Measurements from ENCODE around the gene DNAH1. TPM values are rescaled to one million over a fixed set of nuclear protein-coding genes. Genes with fewer than 3 reads are reported as not detected.

Gene DNAH1
- total and polyA plus RNA-seq, 4 donors, result 0.88 to 24.1 (median 10.8) TPM

DNA sequence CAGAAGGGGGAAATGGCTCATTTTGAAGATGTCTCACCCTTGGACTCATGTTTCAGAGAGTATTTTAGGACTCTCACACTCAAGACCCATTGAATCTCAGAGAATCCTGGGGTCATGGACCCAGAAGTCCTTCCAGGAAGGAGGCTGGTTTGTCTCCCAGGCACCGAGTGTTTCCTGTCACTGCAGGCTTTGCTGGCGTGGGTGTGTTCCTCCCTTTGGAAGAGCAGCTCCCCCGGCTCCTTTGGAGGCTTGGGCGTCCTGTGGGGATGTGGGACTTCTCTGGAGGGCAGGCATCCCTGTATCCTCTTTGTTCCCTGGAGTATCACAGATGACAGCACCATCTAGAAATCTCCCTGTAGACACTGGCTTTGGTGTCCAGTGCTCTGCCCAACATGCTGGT, 40.0 kb downstream of the DNAH1 start:
- Histone ChIP-seq H3K9me3 (ENCODE audit: control insufficient read depth, low read length) (no peaks in the 10 kb centered on the region), H3K36me3 (ENCODE audit: control insufficient read depth in 1 of 2, insufficient read depth in 2 of 2, low read length in 1 of 2) (no peaks in the 10 kb centered on the region), H3K4me3 (ENCODE audit: low read length in 2 of 2) (no peak overlapping the region), H3K27ac (ENCODE audit: low read depth in 1 of 2, low read length in 2 of 2) (no peak overlapping the region), H3K27me3 (ENCODE audit: control insufficient read depth in 1 of 2, insufficient read depth in 2 of 2, low read length in 1 of 2) (no peaks in the 10 kb centered on the region), H3K4me1 (ENCODE audit: control insufficient read depth in 1 of 2, insufficient read depth in 2 of 2, low read length in 2 of 2) (no peaks in the 10 kb centered on the region)
- WGBS, 2 donors, result 89 to 92% methylated on average over 4 of the region's 4 CpGs
- intact Hi-C loops (cut with DNase I), result no loop called here
- DNase-seq, result peak; percentile 10 to 27
- ATAC-seq (ENCODE audit: low FRiP score), result no peak

DNA sequence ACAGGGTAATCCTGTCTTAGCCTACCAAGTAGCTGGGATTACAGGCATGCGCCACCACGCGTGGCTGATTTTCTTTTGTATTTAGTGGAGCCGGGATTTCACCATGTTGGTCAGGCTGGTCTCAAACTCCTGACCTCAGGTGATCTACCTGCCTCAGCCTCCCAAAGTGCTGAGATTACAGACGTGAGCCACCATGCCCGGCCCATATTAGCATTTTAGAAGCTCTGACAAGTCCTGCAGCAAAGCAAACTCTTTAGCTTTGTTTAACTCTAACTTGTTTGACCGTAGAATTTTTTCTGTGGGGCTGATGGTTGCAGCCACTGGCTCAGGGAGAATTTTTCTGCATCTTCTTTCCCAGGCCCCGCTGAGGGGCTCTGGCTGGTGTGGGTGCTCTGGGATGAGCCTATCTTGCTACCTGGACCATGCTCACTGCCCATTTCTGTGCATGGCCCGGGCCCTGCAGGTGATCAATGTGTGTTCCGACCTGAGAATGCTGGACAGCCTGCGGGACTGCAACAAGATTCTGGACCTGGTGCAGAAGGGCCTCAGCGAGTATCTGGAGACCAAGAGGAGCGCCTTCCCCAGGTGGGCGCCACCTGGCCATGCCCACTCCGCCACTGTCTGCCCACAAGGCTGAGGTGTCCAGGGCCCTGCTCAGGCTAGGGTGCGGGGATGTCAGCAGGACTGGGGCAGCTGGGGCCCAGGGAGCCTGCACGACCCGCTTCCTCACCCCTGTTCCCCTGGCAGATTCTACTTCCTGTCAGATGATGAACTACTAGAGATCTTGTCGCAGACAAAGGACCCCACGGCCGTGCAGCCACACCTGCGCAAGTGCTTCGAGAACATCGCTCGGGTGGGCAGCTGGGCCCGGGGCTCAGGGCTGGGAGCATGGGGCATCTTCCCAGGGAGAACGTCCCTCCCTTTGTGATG, 41.3 kb downstream of the DNAH1 start:
- ATAC-seq (ENCODE audit: low FRiP score), result no peak
- H3K36me3 ChIP-seq (ENCODE audit: control insufficient read depth in 1 of 2, insufficient read depth in 2 of 2, low read length in 1 of 2), result no peaks in the 10 kb centered on the region
- intact Hi-C loops (cut with DNase I), result no loop called here

DNA sequence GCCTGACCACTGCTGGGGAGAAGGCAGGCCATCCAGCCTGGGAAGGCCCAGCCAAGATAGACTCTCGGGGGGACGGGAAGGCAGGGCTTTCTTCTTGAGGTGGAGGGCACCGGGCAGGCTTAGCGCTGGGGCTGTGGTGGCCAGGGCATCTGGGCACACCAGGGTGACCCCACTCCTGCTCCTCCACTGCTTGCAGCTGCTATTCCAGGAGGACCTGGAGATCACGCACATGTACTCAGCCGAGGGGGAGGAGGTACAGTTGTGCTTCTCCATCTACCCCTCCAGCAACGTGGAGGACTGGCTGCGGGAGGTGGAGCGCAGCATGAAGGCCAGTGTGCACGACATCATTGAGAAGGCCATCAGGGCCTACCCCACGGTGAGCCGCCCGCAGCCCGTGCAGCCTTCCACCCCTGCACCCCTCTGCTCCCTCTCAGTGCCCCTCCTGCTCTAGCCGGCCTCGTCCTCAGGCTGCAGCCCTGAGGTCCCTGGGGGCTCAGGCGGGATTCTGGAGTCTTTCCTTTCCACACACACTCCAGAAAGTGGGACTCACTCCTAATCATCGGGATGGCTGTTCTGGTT, 42.3 kb downstream of the DNAH1 start:
- Histone ChIP-seq H3K9me3 (ENCODE audit: control insufficient read depth, low read length) (no peaks in the 10 kb centered on the region), H3K27ac (ENCODE audit: low read depth in 1 of 2, low read length in 2 of 2) (no peak overlapping the region), H3K4me1 (ENCODE audit: control insufficient read depth in 1 of 2, insufficient read depth in 2 of 2, low read length in 2 of 2) (no peaks in the 10 kb centered on the region), H3K4me3 (ENCODE audit: low read length in 2 of 2) (no peak overlapping the region), H3K36me3 (ENCODE audit: control insufficient read depth in 1 of 2, insufficient read depth in 2 of 2, low read length in 1 of 2) (peaks cover 0 to 2% of the 10 kb centered on the region in 2 donors), H3K27me3 (ENCODE audit: control insufficient read depth in 1 of 2, insufficient read depth in 2 of 2, low read length in 1 of 2) (no peaks in the 10 kb centered on the region)
- WGBS, 2 donors, result 90% methylated on average over 18 of the region's 18 CpGs
- peak; percentile 34 to 45 for DNase-seq
- ATAC-seq (ENCODE audit: low FRiP score), result no peak
- intact Hi-C loops (cut with DNase I), result no loop called here

More for the DNA sequence above, 41.3 kb downstream of the DNAH1 start:
- no peaks in the 10 kb centered on the region for H3K9me3 ChIP-seq (ENCODE audit: control insufficient read depth, low read length)
- DNase-seq, result peak; percentile 41 to 67
- no peaks in the 10 kb centered on the region for H3K27me3 ChIP-seq (ENCODE audit: control insufficient read depth in 1 of 2, insufficient read depth in 2 of 2, low read length in 1 of 2)
- no peak overlapping the region for H3K27ac ChIP-seq (ENCODE audit: low read depth in 1 of 2, low read length in 2 of 2)
- no peak overlapping the region for H3K4me3 ChIP-seq (ENCODE audit: low read length in 2 of 2)
- 94 to 95% methylated on average over 27 of the region's 27 CpGs for WGBS, 2 donors
- no peaks in the 10 kb centered on the region for H3K4me1 ChIP-seq (ENCODE audit: control insufficient read depth in 1 of 2, insufficient read depth in 2 of 2, low read length in 2 of 2)

DNA sequence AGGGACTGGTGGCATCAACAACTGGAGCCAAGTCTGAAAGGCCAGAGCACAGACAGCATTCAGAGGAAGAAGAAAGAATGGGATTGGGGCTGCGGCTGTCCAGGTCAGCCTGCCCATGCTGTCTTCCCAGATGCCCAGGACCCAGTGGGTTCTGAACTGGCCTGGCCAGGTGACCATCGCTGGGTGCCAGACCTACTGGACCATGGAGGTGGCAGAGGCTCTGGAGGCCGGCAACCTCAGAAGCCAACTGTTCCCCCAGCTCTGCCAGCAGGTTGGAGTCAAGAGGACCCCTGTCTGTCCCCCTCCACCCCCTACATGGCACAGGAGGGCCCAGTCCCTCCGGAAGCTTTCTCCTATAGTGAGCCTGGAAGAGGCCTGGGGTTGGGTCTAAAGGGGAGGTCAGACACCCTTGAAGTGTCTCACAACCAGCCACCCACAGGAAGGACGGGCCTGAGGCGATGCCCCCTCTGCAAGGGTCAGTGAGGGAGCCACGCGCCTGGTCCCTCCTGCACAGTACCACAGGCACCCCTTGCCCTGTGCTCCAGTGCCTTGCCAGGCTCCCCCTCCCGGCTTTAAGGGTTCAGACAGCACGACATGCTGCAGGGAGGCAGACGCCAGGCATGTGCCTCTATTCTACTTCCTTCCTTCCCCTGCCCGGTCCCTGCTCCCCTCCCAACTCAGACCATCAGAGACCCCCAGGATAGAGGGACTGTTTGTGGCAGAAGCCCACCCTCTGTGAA, 43.2 kb downstream of the DNAH1 start:
- ATAC-seq (ENCODE audit: low FRiP score) (no peak), DNase-seq (peak in 1 of 2 donors; percentile 22)
- intact Hi-C loops (cut with DNase I), result no loop called here
- Histone ChIP-seq H3K36me3 (ENCODE audit: control insufficient read depth in 1 of 2, insufficient read depth in 2 of 2, low read length in 1 of 2) (peaks cover 0 to 2% of the 10 kb centered on the region in 2 donors), H3K4me3 (ENCODE audit: low read length in 2 of 2) (no peak overlapping the region), H3K4me1 (ENCODE audit: control insufficient read depth in 1 of 2, insufficient read depth in 2 of 2, low read length in 2 of 2) (no peaks in the 10 kb centered on the region), H3K9me3 (ENCODE audit: control insufficient read depth, low read length) (no peaks in the 10 kb centered on the region), H3K27ac (ENCODE audit: low read depth in 1 of 2, low read length in 2 of 2) (no peak overlapping the region), H3K27me3 (ENCODE audit: control insufficient read depth in 1 of 2, insufficient read depth in 2 of 2, low read length in 1 of 2) (no peaks in the 10 kb centered on the region)
- 90 to 91% methylated on average over 12 of the region's 12 CpGs for WGBS, 2 donors

DNA sequence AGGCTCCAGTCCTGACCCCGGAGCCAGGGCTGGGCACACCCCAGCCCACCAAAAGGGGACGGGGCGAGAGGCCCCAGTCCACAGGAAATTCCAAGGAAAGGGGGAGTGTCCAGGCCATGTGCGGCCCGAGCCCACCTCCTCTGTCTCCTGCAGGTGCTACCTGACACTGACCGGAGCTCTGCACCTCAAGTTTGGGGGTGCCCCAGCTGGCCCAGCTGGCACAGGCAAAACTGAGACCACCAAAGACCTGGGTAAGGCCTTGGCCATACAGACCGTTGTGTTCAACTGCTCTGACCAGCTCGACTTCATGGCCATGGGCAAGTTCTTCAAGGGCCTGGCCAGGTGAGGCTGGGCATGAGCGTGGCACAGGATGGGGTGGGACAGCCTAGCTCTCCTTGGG, 44.9 kb downstream of the DNAH1 start:
- no peaks in the 10 kb centered on the region for H3K27me3 ChIP-seq (ENCODE audit: control insufficient read depth in 1 of 2, insufficient read depth in 2 of 2, low read length in 1 of 2)
- peaks cover 0 to 2% of the 10 kb centered on the region in 2 donors for H3K36me3 ChIP-seq (ENCODE audit: control insufficient read depth in 1 of 2, insufficient read depth in 2 of 2, low read length in 1 of 2)
- no peak overlapping the region for H3K4me3 ChIP-seq (ENCODE audit: low read length in 2 of 2)
- 91 to 92% methylated on average over 9 of the region's 9 CpGs for WGBS, 2 donors
- no peaks in the 10 kb centered on the region for H3K9me3 ChIP-seq (ENCODE audit: control insufficient read depth, low read length)
- no peak overlapping the region for H3K27ac ChIP-seq (ENCODE audit: low read depth in 1 of 2, low read length in 2 of 2)
- DNase-seq, result no peak
- intact Hi-C loops (cut with DNase I), result no loop called here
- no peaks in the 10 kb centered on the region for H3K4me1 ChIP-seq (ENCODE audit: control insufficient read depth in 1 of 2, insufficient read depth in 2 of 2, low read length in 2 of 2)
- ATAC-seq (ENCODE audit: low FRiP score), result no peak

DNA sequence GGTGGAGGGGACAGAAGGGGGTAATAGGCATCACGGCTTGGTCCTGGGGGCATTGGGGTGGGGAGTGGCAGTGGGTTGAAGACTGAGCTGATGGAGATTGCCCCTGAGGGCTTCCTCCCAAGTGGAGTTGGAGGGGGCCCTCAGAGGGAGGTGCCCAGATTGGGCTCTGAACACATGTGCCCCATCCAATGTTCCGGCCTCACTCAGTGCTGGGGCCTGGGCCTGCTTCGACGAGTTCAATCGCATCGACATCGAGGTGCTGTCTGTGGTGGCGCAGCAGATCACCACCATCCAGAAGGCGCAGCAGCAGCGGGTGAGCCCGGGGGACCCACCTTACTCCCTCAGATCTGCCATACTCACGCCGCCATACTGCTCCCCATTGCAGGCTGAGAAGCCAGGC, 45.3 kb downstream of the DNAH1 start:
- ATAC-seq (ENCODE audit: low FRiP score), result no peak
- 94 to 96% methylated on average over 13 of the region's 13 CpGs for WGBS, 2 donors
- Histone ChIP-seq H3K27ac (ENCODE audit: low read depth in 1 of 2, low read length in 2 of 2) (no peak overlapping the region), H3K4me1 (ENCODE audit: control insufficient read depth in 1 of 2, insufficient read depth in 2 of 2, low read length in 2 of 2) (no peaks in the 10 kb centered on the region), H3K9me3 (ENCODE audit: control insufficient read depth, low read length) (no peaks in the 10 kb centered on the region), H3K4me3 (ENCODE audit: low read length in 2 of 2) (no peak overlapping the region), H3K36me3 (ENCODE audit: control insufficient read depth in 1 of 2, insufficient read depth in 2 of 2, low read length in 1 of 2) (peaks cover 0 to 2% of the 10 kb centered on the region in 2 donors), H3K27me3 (ENCODE audit: control insufficient read depth in 1 of 2, insufficient read depth in 2 of 2, low read length in 1 of 2) (no peaks in the 10 kb centered on the region)
- intact Hi-C loops (cut with DNase I), result no loop called here
- DNase-seq, result no peak

DNA sequence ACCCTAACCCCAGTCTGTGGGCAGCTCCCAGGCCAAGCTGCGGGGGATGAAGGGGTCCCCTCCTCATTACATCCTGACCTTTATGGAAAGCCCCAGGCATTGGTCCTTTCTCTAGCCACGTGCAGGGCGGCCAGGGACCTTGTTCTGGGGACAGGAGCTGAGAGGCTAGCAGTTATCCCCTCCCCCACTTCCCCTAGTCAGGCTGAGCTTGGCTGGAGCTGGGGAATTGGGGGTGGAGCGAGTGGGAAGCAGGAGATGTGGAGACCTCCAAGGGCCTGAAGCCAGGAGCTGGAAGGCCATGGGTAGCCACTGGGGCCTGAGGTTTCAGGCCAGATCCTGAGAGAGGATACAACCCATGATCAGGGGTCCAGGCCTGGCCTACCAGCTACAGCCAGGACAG, 45.8 kb downstream of the DNAH1 start:
- no peak for ATAC-seq (ENCODE audit: low FRiP score)

DNA sequence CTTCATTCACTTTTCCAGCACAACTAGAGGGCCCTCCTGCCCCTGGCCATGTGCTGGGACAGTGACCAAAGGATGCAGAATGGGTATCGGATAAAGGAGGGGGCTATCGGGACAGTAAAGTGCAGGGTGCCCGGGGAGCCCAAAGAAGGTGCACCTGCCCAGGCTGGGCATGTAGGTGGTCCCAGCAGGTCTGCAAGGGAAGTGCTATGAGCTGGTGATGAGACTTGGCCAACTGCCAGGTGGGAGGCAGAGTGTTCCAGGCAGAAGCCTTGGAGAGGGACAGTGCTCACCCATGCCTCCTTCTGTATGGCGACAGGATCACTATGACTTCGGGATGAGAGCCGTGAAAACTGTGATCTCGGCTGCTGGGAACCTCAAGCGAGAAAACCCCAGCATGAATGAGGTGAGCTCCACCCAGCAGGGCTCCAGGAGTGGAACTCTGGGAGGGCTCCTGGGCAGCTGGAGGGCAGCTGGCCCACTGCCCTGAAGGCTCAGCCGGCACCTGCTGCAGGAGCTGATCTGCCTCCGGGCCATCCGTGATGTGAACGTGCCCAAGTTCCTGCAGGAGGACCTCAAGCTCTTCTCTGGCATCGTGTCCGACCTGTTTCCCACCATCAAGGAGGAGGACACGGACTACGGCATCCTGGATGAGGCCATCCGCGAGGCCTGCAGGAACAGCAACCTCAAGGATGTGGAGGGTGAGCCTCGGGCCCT, 48.4 kb downstream of the DNAH1 start:
- DNase-seq (no peak), ATAC-seq (ENCODE audit: low FRiP score) (no peak)
- Histone ChIP-seq H3K9me3 (ENCODE audit: control insufficient read depth, low read length) (no peaks in the 10 kb centered on the region), H3K27me3 (ENCODE audit: control insufficient read depth in 1 of 2, insufficient read depth in 2 of 2, low read length in 1 of 2) (no peaks in the 10 kb centered on the region), H3K27ac (ENCODE audit: low read depth in 1 of 2, low read length in 2 of 2) (no peak overlapping the region), H3K4me3 (ENCODE audit: low read length in 2 of 2) (no peak overlapping the region), H3K36me3 (ENCODE audit: control insufficient read depth in 1 of 2, insufficient read depth in 2 of 2, low read length in 1 of 2) (peaks cover 0 to 2% of the 10 kb centered on the region in 2 donors), H3K4me1 (ENCODE audit: control insufficient read depth in 1 of 2, insufficient read depth in 2 of 2, low read length in 2 of 2) (no peaks in the 10 kb centered on the region)
- WGBS, 2 donors, result 94 to 95% methylated on average over 19 of the region's 19 CpGs
- intact Hi-C loops (cut with DNase I), result no loop called here

More for the DNA sequence above, 45.8 kb downstream of the DNAH1 start:
- Histone ChIP-seq H3K36me3 (ENCODE audit: control insufficient read depth in 1 of 2, insufficient read depth in 2 of 2, low read length in 1 of 2) (peaks cover 0 to 2% of the 10 kb centered on the region in 2 donors), H3K4me1 (ENCODE audit: control insufficient read depth in 1 of 2, insufficient read depth in 2 of 2, low read length in 2 of 2) (no peaks in the 10 kb centered on the region), H3K9me3 (ENCODE audit: control insufficient read depth, low read length) (no peaks in the 10 kb centered on the region), H3K27me3 (ENCODE audit: control insufficient read depth in 1 of 2, insufficient read depth in 2 of 2, low read length in 1 of 2) (no peaks in the 10 kb centered on the region), H3K4me3 (ENCODE audit: low read length in 2 of 2) (no peak overlapping the region), H3K27ac (ENCODE audit: low read depth in 1 of 2, low read length in 2 of 2) (no peak overlapping the region)
- DNase-seq, result no peak
- 79 to 85% methylated on average over 4 of the region's 4 CpGs for WGBS, 2 donors
- intact Hi-C loops (cut with DNase I), result no loop called here

All from aorta (tissue), 5 donors.